Stomach (tissue), 4 donors: Measurements from ENCODE around the gene ICAM2.

ENCODE experiments used
- POLR2A ChIP-seq, 4 donors: fragments of 450-650 bp; IDR thresholded peaks; one replicate each; pipeline ENCODE4 v1.6.1; 2016; ENCODE audit warnings: antibody characterized with exemption in 4 of 4, control low read depth in 2 of 4, mild to moderate bottlenecking in 1 of 4, moderate library complexity in 1 of 4
- TF ChIP-seq, protein P1 (sequence below), 7 experiments: fragments of 450-650 bp in 4 of 7; fragments of 200-600 bp in 3 of 7; sonication (generic) in 3 of 7; IDR thresholded peaks; one replicate each; pipeline ENCODE4 v1.5.1; 2016 to 2019; ENCODE audit warnings: antibody characterized with exemption in 7 of 7, control low read depth in 2 of 7, mild to moderate bottlenecking in 1 of 7

DNA sequence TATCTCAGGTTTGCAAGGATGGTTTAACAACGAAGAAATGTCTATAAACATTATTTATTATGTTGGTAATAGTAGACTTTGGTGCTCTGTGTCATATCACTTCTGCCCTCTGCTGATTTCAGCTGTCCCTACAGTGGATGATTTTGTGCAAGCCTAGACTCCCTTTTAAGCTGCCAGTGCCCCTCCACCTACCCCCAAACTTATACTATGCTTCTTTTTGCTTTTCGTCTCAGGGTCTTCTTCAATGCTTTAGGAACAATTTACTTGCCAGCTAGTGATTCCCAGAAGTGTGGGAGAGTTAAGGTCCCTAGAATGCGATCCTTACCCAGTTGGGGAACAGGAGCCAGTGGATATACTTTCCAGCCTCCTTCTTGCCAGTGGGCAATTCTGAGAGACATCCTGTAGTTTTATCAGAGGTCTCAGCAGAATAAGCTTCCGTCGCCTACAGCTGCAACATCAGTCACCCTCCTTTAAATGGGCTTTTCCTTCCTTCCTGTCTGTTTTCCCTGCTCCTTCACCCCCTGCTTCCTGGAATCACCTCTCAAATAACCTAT is 4.1 kb downstream of the ICAM2 start:
- TF ChIP-seq, protein P1, sequence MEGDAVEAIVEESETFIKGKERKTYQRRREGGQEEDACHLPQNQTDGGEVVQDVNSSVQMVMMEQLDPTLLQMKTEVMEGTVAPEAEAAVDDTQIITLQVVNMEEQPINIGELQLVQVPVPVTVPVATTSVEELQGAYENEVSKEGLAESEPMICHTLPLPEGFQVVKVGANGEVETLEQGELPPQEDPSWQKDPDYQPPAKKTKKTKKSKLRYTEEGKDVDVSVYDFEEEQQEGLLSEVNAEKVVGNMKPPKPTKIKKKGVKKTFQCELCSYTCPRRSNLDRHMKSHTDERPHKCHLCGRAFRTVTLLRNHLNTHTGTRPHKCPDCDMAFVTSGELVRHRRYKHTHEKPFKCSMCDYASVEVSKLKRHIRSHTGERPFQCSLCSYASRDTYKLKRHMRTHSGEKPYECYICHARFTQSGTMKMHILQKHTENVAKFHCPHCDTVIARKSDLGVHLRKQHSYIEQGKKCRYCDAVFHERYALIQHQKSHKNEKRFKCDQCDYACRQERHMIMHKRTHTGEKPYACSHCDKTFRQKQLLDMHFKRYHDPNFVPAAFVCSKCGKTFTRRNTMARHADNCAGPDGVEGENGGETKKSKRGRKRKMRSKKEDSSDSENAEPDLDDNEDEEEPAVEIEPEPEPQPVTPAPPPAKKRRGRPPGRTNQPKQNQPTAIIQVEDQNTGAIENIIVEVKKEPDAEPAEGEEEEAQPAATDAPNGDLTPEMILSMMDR (IDR thresholded peaks at IDR 0.05): no peak
- no peak for TF ChIP-seq POLR2A (IDR thresholded peaks at IDR 0.05)
